ENCODE measurements around the gene PTPRN2. TPM values are rescaled to one million over a fixed set of nuclear protein-coding genes. Genes with fewer than 3 reads are reported as not detected.

Gene PTPRN2
- total and polyA plus RNA-seq, 2 of the 13 experiments (the other 11 are each of a cell fraction or from before 2014, with no cell fraction given) = 2.5 to 24.2 TPM

GRCh38 chr7:158420591-158421340 lies 166.9 kb downstream of the PTPRN2 start:
- ChIA-PET POLR2A (no interaction called here), CTCF (ENCODE audit: low intra/inter-chr PET ratio, low total read pairs) (no interaction called here)
- Histone ChIP-seq H4K20me1 (ENCODE audit: insufficient read depth, low read length) (peaks cover 38% of the 10 kb centered on the region; the same call in 1 of the 2 replicates), H2AFZ (ENCODE audit: low read length) (no peak overlapping the region), H3K27ac (ENCODE audit: extremely low read length, insufficient read depth, low read length) (no peak overlapping the region), H3K4me2 (ENCODE audit: low read depth, low read length) (no peak overlapping the region), H3K4me3 (replicated peaks in 1 of 3; ENCODE audit: insufficient read depth in 1 of 3, low read depth in 2 of 3, low read length in 3 of 3) (no peak overlapping the region), H3K79me2 (ENCODE audit: insufficient read depth, low read length) (no peaks in the 10 kb centered on the region), H3K9me3 (ENCODE audit: low read length) (no peaks in the 10 kb centered on the region), H3K9ac (ENCODE audit: insufficient read depth, low read depth, low read length) (no peak overlapping the region), H3K27me3 (ENCODE audit: control insufficient read depth in 1 of 2, insufficient read depth in 2 of 2, low read length in 2 of 2) (no peaks in the 10 kb centered on the region), H3K4me1 (ENCODE audit: insufficient read depth, low read length) (0 out of 2 replicates have a peak, but pooled peaks cover 10% of the 10 kb centered on the region), H3K36me3 (replicated peaks in 1 of 2; ENCODE audit: control insufficient read depth in 1 of 2, insufficient read depth in 2 of 2, low read length in 2 of 2) (no peaks in the 10 kb centered on the region; a peak in 1 of 5 replicates)
- intact Hi-C loops (cut with micrococcal nuclease; ENCODE audit: unreplicated experiment) (no loop called here), in situ Hi-C loops (cut with HindIII; ENCODE audit: extremely low pct_ligation_motif_present, low pct_unique_long_range_greater_than_20kb) (no loop called here)
- no TSS peak for BruUV-seq (replicated peaks)
- DNase-seq (ENCODE audit: low spot score) = no peak
- no peak for FAIRE-seq
- 95% methylated on average over 12 of the region's 16 CpGs for WGBS (ENCODE audit: low lambda C conversion rate)
- no peak for TF ChIP-seq NR3C1 (CRISPR knock-in tag; IDR thresholded peaks at IDR 0.05)
- no peak for TF ChIP-seq HNRNPUL1 (IDR thresholded peaks at IDR 0.05; ENCODE audit: low read depth, low read length)
- no peak for TF ChIP-seq ZNF800 (CRISPR knock-in tag; IDR thresholded peaks at IDR 0.05)
- no peak for TF ChIP-seq IRX3 (CRISPR knock-in tag; IDR thresholded peaks at IDR 0.05; ENCODE audit: borderline replicate concordance, low read depth)
- TF ChIP-seq LRRFIP1 (CRISPR knock-in tag; conservative IDR thresholded peaks at IDR 0.05) = no peak
- no peak for TF ChIP-seq SRF (IDR thresholded peaks at IDR 0.05; ENCODE audit: low read depth, low read length)
- no peak for TF ChIP-seq ZNF639 (CRISPR knock-in tag; conservative IDR thresholded peaks at IDR 0.05)
- TF ChIP-seq FOXO1 (CRISPR knock-in tag; IDR thresholded peaks at IDR 0.05) = no peak
- TF ChIP-seq MTA1 (CRISPR knock-in tag; IDR thresholded peaks at IDR 0.05; ENCODE audit: borderline replicate concordance) = no peak
- no peak for TF ChIP-seq SMAD3 (CRISPR knock-in tag; IDR thresholded peaks at IDR 0.05)
- TF ChIP-seq NBN (conservative IDR thresholded peaks at IDR 0.05) = no peak
- no peak for TF ChIP-seq ZFP90 (CRISPR knock-in tag; IDR thresholded peaks at IDR 0.05; ENCODE audit: borderline replicate concordance)
- ATAC-seq = no peak
